Fibroblast of mammary gland (primary cell): Measurements from ENCODE around the gene RARRES2.

Experiments used
- DNase-seq: peaks from one replicate; pipeline ENCODE4 v3.0.0-alpha.2; 2010; ENCODE audit warnings: low read depth
- H3K4me3 ChIP-seq: 2 replicates; pipeline ENCODE4 v1.5.1; 2011; ENCODE audit warnings: low read depth, mild to moderate bottlenecking, low read length, moderate library complexity; ENCODE audit not compliant: control insufficient read depth
- TF ChIP-seq, protein P1 (sequence below): conservative IDR thresholded peaks from 2 replicates; pipeline ENCODE4 v1.5.1; 2011; ENCODE audit warnings: low read depth, low read length, inconsistent platforms; ENCODE audit not compliant: control insufficient read depth, insufficient read depth

RARRES2 gene

DNA sequence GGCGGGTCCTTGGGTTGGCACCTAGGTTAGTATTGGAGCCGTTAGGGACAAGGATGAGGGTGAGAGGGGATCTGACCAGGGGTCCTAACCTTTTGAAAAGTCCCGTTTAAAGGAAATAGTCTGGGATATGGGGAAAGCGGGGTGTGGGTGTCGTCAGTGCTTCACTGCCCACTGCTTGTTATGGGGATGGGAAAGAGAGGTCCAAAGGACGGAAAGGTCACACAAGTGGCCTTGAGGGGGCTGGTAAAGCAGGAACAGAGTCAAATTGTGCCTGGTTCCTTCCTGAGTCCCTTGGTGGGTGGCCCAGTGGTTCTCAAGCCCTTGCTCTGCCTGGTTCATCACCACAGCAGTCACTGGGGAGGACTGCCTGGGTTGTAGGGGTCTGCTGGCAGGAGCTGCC is 35.1 kb upstream of the RARRES2 start:
- no peak overlapping the region for H3K4me3 ChIP-seq
- TF ChIP-seq, protein P1, sequence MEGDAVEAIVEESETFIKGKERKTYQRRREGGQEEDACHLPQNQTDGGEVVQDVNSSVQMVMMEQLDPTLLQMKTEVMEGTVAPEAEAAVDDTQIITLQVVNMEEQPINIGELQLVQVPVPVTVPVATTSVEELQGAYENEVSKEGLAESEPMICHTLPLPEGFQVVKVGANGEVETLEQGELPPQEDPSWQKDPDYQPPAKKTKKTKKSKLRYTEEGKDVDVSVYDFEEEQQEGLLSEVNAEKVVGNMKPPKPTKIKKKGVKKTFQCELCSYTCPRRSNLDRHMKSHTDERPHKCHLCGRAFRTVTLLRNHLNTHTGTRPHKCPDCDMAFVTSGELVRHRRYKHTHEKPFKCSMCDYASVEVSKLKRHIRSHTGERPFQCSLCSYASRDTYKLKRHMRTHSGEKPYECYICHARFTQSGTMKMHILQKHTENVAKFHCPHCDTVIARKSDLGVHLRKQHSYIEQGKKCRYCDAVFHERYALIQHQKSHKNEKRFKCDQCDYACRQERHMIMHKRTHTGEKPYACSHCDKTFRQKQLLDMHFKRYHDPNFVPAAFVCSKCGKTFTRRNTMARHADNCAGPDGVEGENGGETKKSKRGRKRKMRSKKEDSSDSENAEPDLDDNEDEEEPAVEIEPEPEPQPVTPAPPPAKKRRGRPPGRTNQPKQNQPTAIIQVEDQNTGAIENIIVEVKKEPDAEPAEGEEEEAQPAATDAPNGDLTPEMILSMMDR = no peak
- no peak for DNase-seq

DNA sequence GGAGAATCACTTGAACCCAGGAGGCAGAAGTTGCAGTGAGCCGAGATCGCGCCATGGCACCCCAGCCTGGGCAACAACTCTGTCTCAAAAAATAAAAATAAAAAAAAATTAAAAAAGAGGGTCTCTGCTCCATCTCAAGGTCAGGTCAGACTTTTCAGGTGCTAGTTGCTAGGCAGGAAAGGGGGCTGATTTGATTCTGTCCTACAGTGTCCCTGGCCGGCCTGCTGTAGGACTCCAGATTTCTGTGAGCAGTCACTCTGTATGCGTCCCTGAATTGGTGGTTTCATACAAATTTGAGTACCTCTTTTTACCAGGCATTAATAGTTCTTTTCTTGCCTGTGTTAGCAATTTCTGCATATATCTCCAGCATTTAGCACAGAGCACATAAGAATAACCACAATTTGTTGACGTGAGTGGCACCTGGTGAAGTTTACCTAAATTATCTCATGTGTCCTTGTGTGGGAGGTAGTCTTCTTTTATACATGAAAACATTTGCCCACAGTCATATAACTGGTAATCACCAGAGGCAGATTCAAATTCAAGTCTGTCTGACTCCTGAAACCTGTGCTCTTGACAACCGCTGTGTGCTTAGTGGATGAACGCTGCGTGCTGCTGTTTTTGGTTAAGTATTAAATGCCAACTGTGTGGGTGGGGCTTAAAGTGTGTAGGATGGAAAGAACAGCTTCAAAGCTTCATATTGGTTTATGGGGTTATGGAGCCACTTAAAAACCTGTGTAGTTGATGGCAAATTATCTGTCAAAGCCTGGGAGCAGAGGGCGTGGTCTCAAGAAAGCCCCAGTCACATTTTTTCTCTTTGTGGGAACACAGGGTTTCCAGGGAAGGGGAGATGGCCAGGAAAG is 34.5 kb upstream of the RARRES2 start:
- no peak for DNase-seq
- TF ChIP-seq, protein P1 = no peak
- H3K4me3 ChIP-seq = no peak overlapping the region

DNA sequence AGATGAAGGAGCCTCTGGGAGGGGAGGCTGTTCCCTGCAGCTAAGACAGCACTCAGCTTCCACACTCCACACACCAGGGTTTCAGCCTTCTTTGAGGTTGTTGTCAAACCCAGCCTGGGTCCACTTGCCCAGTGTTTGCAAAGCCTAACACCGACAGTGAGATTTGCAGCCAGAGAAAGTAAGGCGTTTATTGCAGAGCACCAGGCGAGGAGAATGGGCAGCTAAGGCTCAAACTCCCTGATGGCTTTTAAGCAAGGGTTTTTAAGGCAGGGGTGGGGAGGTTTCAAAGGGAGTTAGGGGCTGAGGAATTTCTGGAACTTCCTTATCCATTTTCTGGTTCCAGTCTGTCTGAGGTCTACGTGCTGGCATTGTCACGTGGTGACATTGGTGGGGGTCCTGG is 33.0 kb upstream of the RARRES2 start:
- DNase-seq = no peak
- TF ChIP-seq, protein P1 = no peak
- no peak overlapping the region for H3K4me3 ChIP-seq

DNA sequence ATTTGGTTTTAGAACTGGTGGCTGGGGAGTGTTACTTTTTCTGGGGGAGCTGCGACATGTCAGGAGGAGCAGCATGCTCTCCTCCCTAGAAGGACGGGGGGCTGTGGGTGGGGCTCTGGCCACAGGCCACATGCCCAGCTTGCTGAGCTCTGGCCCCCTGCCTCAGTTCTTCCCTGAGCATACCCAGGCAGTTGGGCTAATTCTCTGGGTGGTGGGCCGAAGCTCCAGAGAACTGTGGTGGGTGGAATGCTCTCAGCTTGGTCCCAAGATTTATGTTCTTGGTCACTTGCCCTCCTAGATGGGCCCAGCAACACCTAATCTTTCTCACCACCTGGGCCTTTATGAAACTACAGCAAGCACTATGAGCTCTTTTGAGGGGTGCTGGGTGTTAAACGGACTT is 32.6 kb upstream of the RARRES2 start:
- H3K4me3 ChIP-seq = no peak overlapping the region
- DNase-seq = no peak
- TF ChIP-seq, protein P1 = no peak

DNA sequence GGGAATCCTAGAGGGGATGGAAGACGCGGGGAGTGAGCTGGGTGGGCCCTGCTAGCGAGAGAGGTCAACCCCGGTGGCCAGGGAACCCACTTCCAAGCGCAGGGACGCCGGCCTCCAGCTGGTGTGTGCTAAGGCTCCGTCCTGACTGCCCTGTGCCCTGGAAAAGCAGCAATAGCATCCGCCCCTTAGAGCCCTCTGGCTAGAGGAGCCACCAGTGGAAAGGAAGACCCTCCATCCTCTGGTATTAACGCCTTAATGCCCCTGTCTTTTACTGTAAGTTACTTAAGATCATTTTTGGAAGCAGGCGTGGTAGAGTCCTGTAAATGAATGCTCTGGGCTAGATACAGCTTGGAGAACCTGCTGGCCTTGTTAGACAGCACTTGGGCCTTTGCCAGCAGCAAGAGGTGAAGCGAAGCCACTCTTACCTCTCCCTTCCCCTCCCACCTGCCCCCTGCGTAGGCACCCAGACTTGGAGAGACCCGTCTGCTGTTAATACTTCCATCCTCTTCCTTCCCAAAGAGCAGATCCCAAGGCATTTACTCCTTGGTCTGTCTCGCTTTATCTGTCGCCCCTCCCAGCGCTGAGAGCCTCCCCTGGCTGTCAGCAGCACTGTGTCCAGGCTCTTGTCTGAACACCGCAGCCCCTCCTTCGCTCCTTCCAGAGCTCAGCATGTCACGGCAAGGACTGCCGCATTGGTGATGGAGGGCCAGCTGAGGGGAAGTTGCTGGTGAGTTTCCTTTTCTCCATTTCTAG is 31.8 kb upstream of the RARRES2 start:
- no peak for DNase-seq
- H3K4me3 ChIP-seq = no peak overlapping the region
- TF ChIP-seq, protein P1 = no peak

DNA sequence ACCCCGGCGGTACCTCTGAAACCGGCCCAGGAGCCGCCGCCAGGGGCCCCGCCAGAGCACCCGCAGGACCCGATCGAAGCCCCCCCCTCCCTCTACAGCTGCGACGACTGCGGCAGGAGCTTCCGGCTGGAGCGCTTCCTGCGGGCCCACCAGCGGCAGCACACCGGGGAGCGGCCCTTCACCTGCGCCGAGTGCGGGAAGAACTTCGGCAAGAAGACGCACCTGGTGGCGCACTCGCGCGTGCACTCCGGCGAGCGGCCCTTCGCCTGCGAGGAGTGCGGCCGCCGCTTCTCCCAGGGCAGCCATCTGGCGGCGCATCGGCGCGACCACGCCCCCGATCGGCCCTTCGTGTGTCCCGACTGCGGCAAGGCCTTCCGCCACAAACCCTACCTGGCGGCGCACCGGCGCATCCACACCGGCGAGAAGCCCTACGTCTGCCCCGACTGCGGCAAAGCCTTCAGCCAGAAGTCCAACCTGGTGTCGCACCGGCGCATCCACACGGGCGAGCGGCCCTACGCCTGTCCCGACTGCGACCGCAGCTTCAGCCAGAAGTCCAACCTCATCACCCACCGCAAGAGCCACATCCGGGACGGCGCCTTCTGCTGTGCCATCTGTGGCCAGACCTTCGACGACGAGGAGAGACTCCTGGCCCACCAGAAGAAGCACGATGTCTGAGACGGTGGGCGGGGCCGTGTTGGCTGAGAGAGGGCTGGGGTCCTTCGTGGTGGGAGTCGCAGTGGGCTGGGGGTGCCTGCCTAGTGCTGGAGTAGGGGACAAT is 31.0 kb upstream of the RARRES2 start:
- no peak overlapping the region for H3K4me3 ChIP-seq
- TF ChIP-seq, protein P1 = no peak
- no peak for DNase-seq
